Measurements from ENCODE around the gene OPCML.

OPCML gene

GRCh38 chr11:132933703-132934102, 598.6 kb downstream of the OPCML start:
- no peak for DNase-seq (ENCODE audit: low read depth)

- no peak for DNase-seq (ENCODE audit: low read depth)
Observed at GRCh38 chr11:132925825-132926469, 606.4 kb downstream of the OPCML start.

GRCh38 chr11:132921597-132921996, 610.7 kb downstream of the OPCML start:
- no peak for DNase-seq (ENCODE audit: low read depth)

GRCh38 chr11:132920451-132921096, 611.7 kb downstream of the OPCML start:
- DNase-seq (ENCODE audit: low read depth) = no peak

- DNase-seq (ENCODE audit: low read depth) = no peak
Observed at GRCh38 chr11:132914600-132914999, 617.7 kb downstream of the OPCML start.

- no peak for DNase-seq (ENCODE audit: low read depth)
Observed at GRCh38 chr11:132913886-132914285, 618.4 kb downstream of the OPCML start.

GRCh38 chr11:132913295-132913694, 619.0 kb downstream of the OPCML start:
- no peak for DNase-seq (ENCODE audit: low read depth)

- no peak for DNase-seq (ENCODE audit: low read depth)
Observed at GRCh38 chr11:132911186-132911585, 621.1 kb downstream of the OPCML start.

GRCh38 chr11:132910011-132910760, 622.1 kb downstream of the OPCML start:
- no peak for DNase-seq (ENCODE audit: low read depth)

- no peak for DNase-seq (ENCODE audit: low read depth)
Observed at GRCh38 chr11:132909021-132909606, 623.2 kb downstream of the OPCML start.

GRCh38 chr11:132908414-132908810, 623.9 kb downstream of the OPCML start:
- no peak for DNase-seq (ENCODE audit: low read depth)

- DNase-seq (ENCODE audit: low read depth) = no peak
Observed at GRCh38 chr11:132907651-132908413, 624.5 kb downstream of the OPCML start.

GRCh38 chr11:132904607-132905006, 627.7 kb downstream of the OPCML start:
- DNase-seq (ENCODE audit: low read depth) = no peak

GRCh38 chr11:132904091-132904490, 628.2 kb downstream of the OPCML start:
- DNase-seq (ENCODE audit: low read depth) = no peak

- no peak for DNase-seq (ENCODE audit: low read depth)
Observed at GRCh38 chr11:132901638-132902471, 630.4 kb downstream of the OPCML start.

GRCh38 chr11:132898676-132899075, 633.6 kb downstream of the OPCML start:
- DNase-seq (ENCODE audit: low read depth) = no peak

GRCh38 chr11:132898021-132898420, 634.3 kb downstream of the OPCML start:
- no peak for DNase-seq (ENCODE audit: low read depth)

- no peak for DNase-seq (ENCODE audit: low read depth)
Observed at GRCh38 chr11:132895340-132895739, 637.0 kb downstream of the OPCML start.

GRCh38 chr11:132894606-132895005, 637.7 kb downstream of the OPCML start:
- DNase-seq (ENCODE audit: low read depth) = no peak

- no peak for DNase-seq (ENCODE audit: low read depth)
Observed at GRCh38 chr11:132892876-132893275, 639.4 kb downstream of the OPCML start.

GRCh38 chr11:132888226-132888625, 644.1 kb downstream of the OPCML start:
- DNase-seq (ENCODE audit: low read depth) = no peak
